DOHH2 (cell line): ENCODE measurements around the gene HLA-DRB1.

Experiments
- CTCF ChIP-seq: fragments of 200-600 bp; sonication (generic); IDR thresholded peaks from one replicate; pipeline ENCODE4 v1.5.1; 2014; ENCODE audit warnings: antibody characterized with exemption, mild to moderate bottlenecking, low read depth, low read length; ENCODE audit not compliant: poor library complexity, severe bottlenecking
- EZH2phosphoT487 ChIP-seq: fragments of 200-600 bp; sonication (generic); IDR thresholded peaks from 2 replicates; pipeline ENCODE4 v1.6.1; 2017; ENCODE audit warnings: borderline replicate concordance, mild to moderate bottlenecking, antibody characterized with exemption, low read length, moderate library complexity, mixed read lengths

GRCh38 chr6:32602383-32602782 lies 12.7 kb upstream of the HLA-DRB1 start:
- no peak for TF ChIP-seq CTCF
- TF ChIP-seq EZH2phosphoT487: no peak
